HFFc6 (cell line): ENCODE measurements around the gene CCL13. TPM values are rescaled to one million over a fixed set of nuclear protein-coding genes. Genes with fewer than 3 reads are reported as not detected.

ENCODE experiments used
- DNase-seq: peaks from one replicate; pipeline ENCODE4 v3.0.0-alpha.2; 2018
- H3K27ac Mint-ChIP-seq: 2 replicates; pipeline ENCODE4 v1.8.0; 2020; ENCODE audit warnings: mild to moderate bottlenecking, mixed read lengths
- H3K27me3 Mint-ChIP-seq: 2 replicates; pipeline ENCODE4 v1.8.0; 2021; ENCODE audit warnings: mild to moderate bottlenecking, moderate library complexity, mixed read lengths; ENCODE audit not compliant: insufficient read depth
- H3K36me3 Mint-ChIP-seq: 2 replicates; pipeline ENCODE4 v1.8.0; 2021; ENCODE audit warnings: low read depth, mixed read lengths
- H3K4me1 Mint-ChIP-seq: 2 replicates; pipeline ENCODE4 v1.8.0; 2020; ENCODE audit warnings: low read depth, mixed read lengths
- H3K4me3 Mint-ChIP-seq: 2 replicates; pipeline ENCODE4 v1.8.0; 2020; ENCODE audit warnings: mild to moderate bottlenecking, moderate library complexity, mixed read lengths
- H3K9me3 Mint-ChIP-seq: 2 replicates; pipeline ENCODE4 v1.8.0; 2020; ENCODE audit warnings: mild to moderate bottlenecking, mixed read lengths
- long read RNA-seq: library from polyadenylated mRNA; unstranded; transcript quantifications from one replicate; pipeline ENCODE4 v2.0.0, GENCODE V29; 2019
- total RNA-seq, 6 experiments: library from RNA; stranded (reverse); fragmentation: NEBNext Ultra II Directional; extraction: Animal tissue kit (Norgen Biotek cat#: 25700); gene quantifications; 2 replicates in 1 of 6; 3 replicates in 5 of 6; pipeline ENCODE4 v1.2.3, GENCODE V29; 2021
- TF ChIP-seq, protein P1 (sequence below): fragments of 200-600 bp; sonication (generic); IDR thresholded peaks from 2 replicates; pipeline ENCODE4 v1.5.0; 2021; ENCODE audit warnings: antibody characterized with exemption, mild to moderate bottlenecking

The CCL13 gene
- total RNA-seq: not detected
- long read RNA-seq: 0 reads

DNA sequence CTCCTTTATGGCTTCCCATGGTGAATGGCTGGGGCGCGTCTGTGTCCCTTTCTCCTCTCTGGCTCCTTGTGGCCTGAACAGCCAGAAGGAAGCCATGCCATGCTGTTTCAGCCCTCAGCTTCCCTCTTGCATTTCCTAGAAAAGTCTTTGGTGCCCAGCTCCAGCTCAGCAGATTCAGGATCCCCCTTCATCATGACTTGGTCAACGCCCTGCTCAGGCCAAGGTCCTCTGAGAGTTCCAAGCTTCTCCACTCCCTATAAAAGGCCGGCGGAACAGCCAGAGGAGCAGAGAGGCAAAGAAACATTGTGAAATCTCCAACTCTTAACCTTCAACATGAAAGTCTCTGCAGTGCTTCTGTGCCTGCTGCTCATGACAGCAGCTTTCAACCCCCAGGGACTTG, at the start of gene CCL13:
CCL13 (plus strand) TSS at position 287 of the 400 bp plus-strand sequence; CDS start at position 334, 47 bp downstream.
- TF ChIP-seq, protein P1, sequence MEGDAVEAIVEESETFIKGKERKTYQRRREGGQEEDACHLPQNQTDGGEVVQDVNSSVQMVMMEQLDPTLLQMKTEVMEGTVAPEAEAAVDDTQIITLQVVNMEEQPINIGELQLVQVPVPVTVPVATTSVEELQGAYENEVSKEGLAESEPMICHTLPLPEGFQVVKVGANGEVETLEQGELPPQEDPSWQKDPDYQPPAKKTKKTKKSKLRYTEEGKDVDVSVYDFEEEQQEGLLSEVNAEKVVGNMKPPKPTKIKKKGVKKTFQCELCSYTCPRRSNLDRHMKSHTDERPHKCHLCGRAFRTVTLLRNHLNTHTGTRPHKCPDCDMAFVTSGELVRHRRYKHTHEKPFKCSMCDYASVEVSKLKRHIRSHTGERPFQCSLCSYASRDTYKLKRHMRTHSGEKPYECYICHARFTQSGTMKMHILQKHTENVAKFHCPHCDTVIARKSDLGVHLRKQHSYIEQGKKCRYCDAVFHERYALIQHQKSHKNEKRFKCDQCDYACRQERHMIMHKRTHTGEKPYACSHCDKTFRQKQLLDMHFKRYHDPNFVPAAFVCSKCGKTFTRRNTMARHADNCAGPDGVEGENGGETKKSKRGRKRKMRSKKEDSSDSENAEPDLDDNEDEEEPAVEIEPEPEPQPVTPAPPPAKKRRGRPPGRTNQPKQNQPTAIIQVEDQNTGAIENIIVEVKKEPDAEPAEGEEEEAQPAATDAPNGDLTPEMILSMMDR: no peak
- no peak within 1 kb of the TSS for H3K4me3 Mint-ChIP-seq
- peaks cover 1% of the 10 kb centered on the region for H3K27me3 Mint-ChIP-seq
- H3K9me3 Mint-ChIP-seq: no peaks in the 10 kb centered on the region
- H3K27ac Mint-ChIP-seq: no peak within 1 kb of the TSS
- DNase-seq: no peak
- no peaks in the 10 kb centered on the region for H3K4me1 Mint-ChIP-seq
- H3K36me3 Mint-ChIP-seq: no peaks in the 10 kb centered on the region

DNA sequence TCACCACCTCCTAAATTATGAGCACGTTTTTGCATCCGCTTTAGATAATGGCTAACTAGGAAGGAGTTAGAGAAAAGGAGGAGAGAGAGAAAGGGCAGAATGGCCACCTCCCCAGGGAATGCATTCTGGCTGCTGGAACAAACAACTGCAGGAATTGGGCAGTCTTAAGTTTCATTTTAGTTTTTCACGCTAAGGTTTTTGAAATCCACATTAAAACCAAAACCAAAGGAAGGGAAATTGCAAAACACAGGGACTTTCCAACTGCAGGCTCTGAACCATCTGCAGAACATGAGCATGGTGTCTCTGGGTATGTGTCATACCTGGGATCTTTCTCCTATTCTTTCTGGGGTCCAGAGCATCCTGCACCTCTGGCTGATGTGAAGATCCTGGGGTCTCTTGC, 49.2 kb upstream of the CCL13 start:
- DNase-seq: no peak
- Mint-ChIP-seq H3K27ac (no peak overlapping the region), H3K27me3 (peaks cover 3% of the 10 kb centered on the region; the same call in 1 of the 2 replicates)

DNA sequence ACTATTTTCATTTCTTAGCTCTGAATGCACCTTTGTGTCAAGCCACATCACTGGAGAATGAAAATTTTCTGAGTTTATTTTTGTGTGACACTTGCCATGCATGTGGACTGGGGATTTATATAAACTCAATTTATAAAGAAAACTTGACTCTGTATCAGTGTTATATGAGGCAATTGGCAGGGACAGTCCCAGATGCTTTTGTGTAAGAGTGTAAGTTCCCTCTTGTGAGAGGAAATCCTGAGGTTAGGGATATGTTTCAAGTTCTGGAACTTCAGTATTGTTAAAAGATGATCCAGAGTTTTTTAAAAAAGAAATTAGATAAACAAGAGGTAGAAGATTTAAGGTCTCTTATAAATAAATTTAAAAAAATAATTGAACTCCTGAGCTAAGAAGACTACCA, 47.9 kb upstream of the CCL13 start:
- Mint-ChIP-seq H3K27me3 (peaks cover 3% of the 10 kb centered on the region; the same call in 1 of the 2 replicates), H3K4me3 (no peak overlapping the region), H3K4me1 (peaks cover 44% of the 10 kb centered on the region), H3K36me3 (no peaks in the 10 kb centered on the region), H3K9me3 (no peaks in the 10 kb centered on the region), H3K27ac (no peak overlapping the region)
- TF ChIP-seq, protein P1: no peak
- DNase-seq: no peak

More for the DNA sequence above, 49.2 kb upstream of the CCL13 start:
- TF ChIP-seq, protein P1: no peak
- no peaks in the 10 kb centered on the region for H3K36me3 Mint-ChIP-seq
- peaks cover 42% of the 10 kb centered on the region for H3K4me1 Mint-ChIP-seq
- H3K9me3 Mint-ChIP-seq: no peaks in the 10 kb centered on the region
- no peak overlapping the region for H3K4me3 Mint-ChIP-seq

DNA sequence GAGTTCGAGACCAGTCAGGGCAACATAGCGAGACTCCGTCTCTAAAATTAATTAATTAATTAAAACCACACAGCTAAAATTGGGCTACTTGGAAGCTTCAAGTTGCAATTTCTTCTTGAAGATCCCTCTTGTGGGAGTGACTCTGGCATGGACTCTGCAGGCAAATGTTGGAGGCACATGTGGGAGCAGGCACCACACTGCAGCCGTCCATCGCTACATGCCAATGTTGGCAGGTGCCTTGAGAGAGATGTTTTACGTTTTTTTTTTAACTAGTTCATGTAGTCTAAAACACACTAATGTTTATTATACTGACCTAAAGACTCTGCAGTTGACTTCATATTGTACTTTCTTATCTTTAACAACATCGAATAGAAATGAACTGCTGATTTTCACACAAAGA, 45.0 kb upstream of the CCL13 start:
- DNase-seq: no peak
- no peaks in the 10 kb centered on the region for H3K9me3 Mint-ChIP-seq
- H3K36me3 Mint-ChIP-seq: no peaks in the 10 kb centered on the region
- peaks cover 2% of the 10 kb centered on the region; the same call in 1 of the 2 replicates for H3K27me3 Mint-ChIP-seq
- peaks cover 48% of the 10 kb centered on the region for H3K4me1 Mint-ChIP-seq
- no peak overlapping the region for H3K27ac Mint-ChIP-seq
- TF ChIP-seq, protein P1: no peak
- no peak overlapping the region for H3K4me3 Mint-ChIP-seq

DNA sequence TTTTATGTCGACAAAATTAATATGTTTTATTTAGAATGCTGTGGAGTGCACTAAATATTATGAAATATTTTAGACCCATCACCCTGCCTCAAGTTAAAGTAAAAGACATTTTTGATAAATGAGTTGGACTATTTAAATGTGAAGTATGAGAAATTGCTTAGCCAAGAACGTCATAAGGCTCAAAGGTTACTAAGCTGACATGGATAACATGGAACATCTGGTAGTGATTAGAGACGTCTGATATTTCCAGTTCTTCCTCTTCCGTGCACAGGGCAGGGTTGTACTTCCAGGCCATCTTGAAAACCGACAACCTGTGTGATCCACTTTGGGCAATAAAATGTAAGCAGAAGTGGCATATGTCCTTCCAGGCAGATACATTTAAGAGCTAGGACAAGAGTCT, 44.2 kb upstream of the CCL13 start:
- DNase-seq: peak; percentile 58
- H3K36me3 Mint-ChIP-seq: no peaks in the 10 kb centered on the region
- H3K4me3 Mint-ChIP-seq: no peak overlapping the region
- peaks cover 2% of the 10 kb centered on the region; the same call in 1 of the 2 replicates for H3K27me3 Mint-ChIP-seq
- H3K9me3 Mint-ChIP-seq: no peaks in the 10 kb centered on the region
- peak overlapping the region; percentile 32; the same call in 1 of the 2 replicates for H3K27ac Mint-ChIP-seq
- H3K4me1 Mint-ChIP-seq: peaks cover 41% of the 10 kb centered on the region
- TF ChIP-seq, protein P1: no peak
